ENCODE results near the gene BMAL1. TPM values are rescaled to one million over a fixed set of nuclear protein-coding genes. Genes with fewer than 3 reads are reported as not detected.
A peak's percentile ranks its signal among the peaks of the same experiment; 100 is the strongest.
"Not testable (repeated sequence)": the region's sequence is repeated elsewhere in the genome, so short reads cannot be mapped to it uniquely, and the experiment has no call there.

Gene BMAL1
- polyA plus RNA-seq, 3 donors: 8.1 to 14.1 (median 12.7) TPM

GRCh38 chr11:13376402-13376801 lies 98.8 kb downstream of the BMAL1 start:
- DNase-seq: no peak

- no peak for DNase-seq
Measured at GRCh38 chr11:13376838-13377237, 99.2 kb downstream of the BMAL1 start.

- DNase-seq: no peak
Measured at GRCh38 chr11:13378316-13378715, 100.7 kb downstream of the BMAL1 start.

GRCh38 chr11:13380731-13381130 lies 103.1 kb downstream of the BMAL1 start:
- DNase-seq: no peak

GRCh38 chr11:13382751-13383150 lies 105.2 kb downstream of the BMAL1 start:
- no peak for DNase-seq

GRCh38 chr11:13384908-13385640 lies 107.5 kb downstream of the BMAL1 start:
- DNase-seq: peak; percentile 62

- DNase-seq: no peak
Measured at GRCh38 chr11:13386567-13386966, 109.0 kb downstream of the BMAL1 start.

GRCh38 chr11:13388741-13389140 lies 111.2 kb downstream of the BMAL1 start:
- DNase-seq: no peak

GRCh38 chr11:13391217-13391616 lies 113.6 kb downstream of the BMAL1 start:
- no peak for DNase-seq

GRCh38 chr11:13398335-13398734 lies 120.7 kb downstream of the BMAL1 start:
- not testable (repeated sequence) for DNase-seq

- DNase-seq: no peak
Measured at GRCh38 chr11:13405220-13405619, 127.6 kb downstream of the BMAL1 start.

- DNase-seq: no peak
Measured at GRCh38 chr11:13415201-13415600, 137.6 kb downstream of the BMAL1 start.

- no peak for DNase-seq
Measured at GRCh38 chr11:13421561-13421960, 144.0 kb downstream of the BMAL1 start.

GRCh38 chr11:13423372-13423771 lies 145.8 kb downstream of the BMAL1 start:
- no peak for DNase-seq

- no peak for DNase-seq
Measured at GRCh38 chr11:13427440-13427839, 149.8 kb downstream of the BMAL1 start.

GRCh38 chr11:13429288-13429687 lies 151.7 kb downstream of the BMAL1 start:
- DNase-seq: no peak

GRCh38 chr11:13429836-13430235 lies 152.2 kb downstream of the BMAL1 start:
- DNase-seq: no peak

- no peak for DNase-seq
Measured at GRCh38 chr11:13433437-13433836, 155.8 kb downstream of the BMAL1 start.

- DNase-seq: no peak
Measured at GRCh38 chr11:13434247-13435205, 156.9 kb downstream of the BMAL1 start.

GRCh38 chr11:13436836-13437235 lies 159.2 kb downstream of the BMAL1 start:
- DNase-seq: not testable (repeated sequence)

Measured in renal pelvis (tissue), 4 donors.